GM21737 (cell line): ENCODE measurements around the gene LYZL6.
"Not testable (repeated sequence)": the region's sequence is repeated elsewhere in the genome, so short reads cannot be mapped to it uniquely, and the experiment has no call there.

ENCODE experiments used
- ATAC-seq: cut with Tn5 transposase; IDR thresholded peaks from one replicate; pipeline ENCODE4 v1.9.1; 2021; ENCODE audit warnings: mild to moderate bottlenecking, moderate library complexity; ENCODE audit not compliant: unreplicated experiment

Gene LYZL6

GRCh38 chr17:35948092-35948491 is 4.6 kb upstream of the LYZL6 start:
- ATAC-seq, result no peak

- no peak for ATAC-seq
Observed at GRCh38 chr17:35947156-35947585, 3.7 kb upstream of the LYZL6 start.

DNA sequence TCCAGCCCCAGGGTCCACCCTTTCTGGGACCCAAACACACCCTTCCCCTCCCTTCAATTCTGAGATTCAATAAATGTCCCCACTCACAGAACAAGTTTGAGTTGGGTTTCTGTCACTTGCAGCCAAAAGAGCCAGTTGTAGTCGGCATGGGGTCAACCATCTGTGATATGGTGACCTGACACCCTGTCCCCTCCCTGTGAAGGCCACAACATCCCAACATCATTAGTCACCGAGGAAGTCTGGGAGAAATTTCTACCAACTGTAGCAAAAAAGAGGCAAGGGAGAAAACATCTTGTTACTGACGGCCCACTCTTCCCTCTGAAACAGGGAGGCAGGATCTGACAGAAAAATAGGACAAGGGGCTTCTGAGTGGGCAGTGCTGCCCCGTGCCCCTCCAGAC is 638 bp upstream of the LYZL6 start:
- ATAC-seq, result no peak

GRCh38 chr17:35942588-35943186 is 826 bp downstream of the LYZL6 start:
- no peak for ATAC-seq

DNA sequence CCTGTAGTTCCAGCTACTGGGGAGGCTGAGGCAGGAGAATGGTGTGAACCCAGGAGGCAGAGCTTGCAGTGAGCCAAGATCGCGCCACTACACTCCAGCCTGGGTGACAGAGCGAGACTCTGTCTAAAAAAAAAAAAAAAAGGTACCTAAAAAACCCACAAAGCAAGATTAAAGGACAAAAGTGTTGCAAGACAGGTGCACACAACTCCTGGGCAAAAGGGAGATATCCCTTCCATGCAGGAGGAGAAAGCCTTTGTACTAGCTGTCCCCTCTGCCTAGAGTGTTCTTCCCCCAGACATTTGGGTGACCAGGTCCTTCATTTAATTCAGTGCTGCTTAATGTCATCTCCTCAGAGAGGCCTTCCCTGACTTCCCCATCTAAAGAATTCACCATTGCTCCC is 5.0 kb downstream of the LYZL6 start:
- not testable (repeated sequence) for ATAC-seq

- no peak for ATAC-seq
Observed at GRCh38 chr17:35936063-35936462, 7.5 kb downstream of the LYZL6 start.

- no peak for ATAC-seq
Observed at GRCh38 chr17:35934760-35935159, 8.8 kb downstream of the LYZL6 start.

- no peak for ATAC-seq
Observed at GRCh38 chr17:35932586-35932985, 10.9 kb downstream of the LYZL6 start.

DNA sequence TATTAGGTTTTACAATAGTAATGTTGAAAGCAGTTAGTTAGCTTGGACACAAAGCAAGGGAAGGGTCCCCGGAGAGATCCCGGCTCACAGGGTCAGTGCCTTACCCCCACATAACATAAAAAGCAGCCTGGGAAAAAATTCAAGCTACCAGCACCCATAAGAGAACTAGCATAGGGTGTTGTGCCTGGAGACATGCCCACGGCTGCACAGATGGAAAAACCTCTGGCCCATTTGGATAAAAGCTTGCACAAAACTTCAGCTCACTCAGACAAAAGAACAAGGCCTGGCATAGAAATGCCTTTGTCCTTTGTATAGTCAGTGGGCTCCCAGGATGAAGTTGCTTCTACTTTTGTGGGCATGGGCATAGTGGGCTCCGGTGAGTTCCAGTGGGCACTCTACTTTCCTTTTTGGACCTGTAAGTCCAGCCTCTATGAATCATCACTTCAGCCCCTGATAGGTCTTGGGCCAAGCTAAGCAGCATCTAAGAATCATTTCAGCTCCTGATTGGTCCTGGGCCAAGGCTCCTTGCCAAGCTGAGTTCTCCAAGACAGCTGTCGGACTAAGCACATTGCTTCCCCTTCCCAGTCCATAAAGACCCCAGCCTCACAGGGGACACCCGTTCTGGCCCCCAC is 11.6 kb downstream of the LYZL6 start:
- ATAC-seq, result no peak

GRCh38 chr17:35930211-35931065 is 13.1 kb downstream of the LYZL6 start, which contains the start of gene RDM1:
RDM1 (minus strand) TSS chr17:35930773; CDS start chr17:35930727, 46 bp downstream.
- ATAC-seq, result peak; percentile 79

GRCh38 chr17:35927714-35928113 is 15.8 kb downstream of the LYZL6 start:
- no peak for ATAC-seq

DNA sequence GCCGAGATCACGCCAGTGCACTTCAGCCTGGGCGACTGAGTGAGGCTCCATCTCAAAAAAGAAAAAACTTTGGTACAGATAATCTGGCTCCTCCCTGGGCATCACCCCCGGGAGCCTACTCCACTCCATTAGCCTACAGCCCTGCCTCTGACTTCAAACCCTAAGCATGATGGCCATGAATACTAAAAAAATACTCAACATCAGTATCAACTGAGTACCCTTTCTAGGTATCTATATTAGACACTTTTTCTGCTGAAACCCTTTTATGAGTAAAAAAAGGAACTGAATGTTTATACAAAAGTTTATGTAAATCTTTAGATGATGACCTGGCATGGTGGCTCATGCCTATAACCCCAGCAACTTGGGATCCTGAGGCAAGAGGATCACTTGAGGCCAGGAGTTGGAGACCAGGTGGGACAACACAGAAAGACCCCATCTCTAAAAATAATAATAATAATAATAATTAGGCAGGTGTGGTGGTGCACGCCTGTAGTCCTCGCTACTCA is 19.9 kb downstream of the LYZL6 start:
- no peak for ATAC-seq

DNA sequence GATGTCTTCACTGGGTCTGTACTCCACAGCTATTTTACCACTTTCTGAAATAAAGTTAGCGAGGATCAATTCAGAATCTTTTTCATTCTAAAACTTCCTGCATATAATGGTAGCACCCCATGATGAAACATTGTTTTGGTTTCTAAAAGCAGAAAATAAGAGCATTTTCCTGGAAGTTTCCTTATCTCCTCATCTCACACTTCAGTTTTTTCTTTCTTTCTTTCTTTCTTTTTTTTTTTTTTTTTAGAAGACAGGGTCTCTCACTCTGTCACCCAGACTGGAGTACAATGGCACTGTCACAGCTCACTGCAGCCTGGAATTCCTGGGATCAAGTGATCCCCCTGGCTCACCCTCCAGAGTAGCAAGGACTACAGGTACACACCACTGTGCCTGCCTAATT is 23.3 kb downstream of the LYZL6 start:
- ATAC-seq, result no peak

GRCh38 chr17:35918665-35919064 is 24.8 kb downstream of the LYZL6 start:
- no peak for ATAC-seq

DNA sequence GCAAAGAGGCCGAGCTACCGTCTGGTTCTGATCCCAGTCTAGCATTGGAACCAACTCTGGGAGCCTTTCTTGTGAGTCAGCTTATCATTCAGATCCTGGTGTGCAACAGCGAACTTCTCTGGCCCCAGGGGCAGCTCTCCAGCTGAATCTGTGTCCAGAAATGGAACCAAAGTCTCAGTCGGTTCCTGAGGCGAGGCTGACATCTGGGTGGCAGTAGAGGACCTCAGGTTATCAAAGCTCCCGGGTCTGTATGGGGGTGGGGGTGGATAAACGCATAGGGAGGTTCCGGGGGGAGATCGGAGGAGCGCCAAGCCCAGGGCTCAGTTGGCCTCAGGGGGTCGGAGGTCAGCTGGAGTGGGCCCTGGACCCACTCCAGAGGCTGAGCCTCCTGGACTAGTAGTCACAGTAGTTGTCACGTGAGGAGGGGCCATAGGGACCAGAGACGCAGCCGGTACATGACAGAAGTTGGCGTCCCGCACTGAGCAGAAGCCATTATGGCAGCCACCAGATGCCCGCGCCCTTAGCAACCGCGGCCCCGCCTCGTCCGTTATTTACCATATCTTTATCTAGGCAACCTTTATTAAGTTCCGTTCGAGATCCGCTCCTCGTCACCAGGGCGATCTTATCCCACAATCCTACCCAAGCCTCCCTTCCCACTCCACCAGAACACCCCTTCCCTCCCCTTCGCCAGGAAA is 25.8 kb downstream of the LYZL6 start:
- ATAC-seq, result no peak

GRCh38 chr17:35915153-35915964 is 28.2 kb downstream of the LYZL6 start:
- no peak for ATAC-seq

GRCh38 chr17:35914354-35914753 is 29.2 kb downstream of the LYZL6 start:
- ATAC-seq, result no peak

DNA sequence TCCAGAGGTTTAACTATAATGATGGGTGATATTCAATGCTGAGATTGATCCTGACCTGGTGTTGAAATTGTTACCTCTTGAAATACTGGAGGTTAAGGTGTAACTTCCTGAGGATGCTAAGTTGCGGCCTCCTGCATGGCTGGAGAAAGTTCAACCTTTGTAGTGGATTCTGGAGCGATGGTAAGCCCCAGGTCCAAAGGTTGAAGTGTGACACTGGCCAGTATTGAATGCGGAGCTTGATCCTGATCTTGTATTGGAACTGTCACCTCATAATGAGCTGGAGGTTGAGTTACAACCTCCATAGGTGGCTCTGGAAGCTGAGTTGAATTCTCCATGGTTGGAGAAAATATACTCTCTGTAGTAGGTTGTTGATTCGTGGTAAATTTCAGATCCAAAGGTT is 29.9 kb downstream of the LYZL6 start:
- no peak for ATAC-seq

GRCh38 chr17:35912942-35913341 is 30.6 kb downstream of the LYZL6 start:
- no peak for ATAC-seq

GRCh38 chr17:35912339-35912912 is 31.1 kb downstream of the LYZL6 start:
- no peak for ATAC-seq
